ENCODE results near the gene PACSIN3.
A peak's percentile ranks its signal among the peaks of the same experiment; 100 is the strongest.

Gene PACSIN3

GRCh38 chr11:47152953-47153950 lies 33.0 kb downstream of the PACSIN3 start:
- no peak for TF ChIP-seq JUND (IDR thresholded peaks at IDR 0.05; ENCODE audit: low read depth)
- in situ Hi-C loops (cut with HindIII; ENCODE audit: low pct_unique_long_range_greater_than_20kb, low sequenced_read_pairs): no loop called here
- peak; percentile 84 to 88 for DNase-seq (ENCODE audit: low read depth in 1 of 2, low spot score in 1 of 2)

GRCh38 chr11:47152126-47152952 lies 33.9 kb downstream of the PACSIN3 start:
- TF ChIP-seq JUND (IDR thresholded peaks at IDR 0.05; ENCODE audit: low read depth): no peak
- in situ Hi-C loops (cut with HindIII; ENCODE audit: low pct_unique_long_range_greater_than_20kb, low sequenced_read_pairs): no loop called here
- no peak for DNase-seq (ENCODE audit: low read depth in 1 of 2, low spot score in 1 of 2)

- in situ Hi-C loops (cut with HindIII; ENCODE audit: low pct_unique_long_range_greater_than_20kb, low sequenced_read_pairs): no loop called here
- no peak for TF ChIP-seq JUND (IDR thresholded peaks at IDR 0.05; ENCODE audit: low read depth)
- no peak for DNase-seq (ENCODE audit: low read depth in 1 of 2, low spot score in 1 of 2)
These were observed 36.5 kb downstream of the PACSIN3 start for GRCh38 chr11:47149782-47150181.

DNA sequence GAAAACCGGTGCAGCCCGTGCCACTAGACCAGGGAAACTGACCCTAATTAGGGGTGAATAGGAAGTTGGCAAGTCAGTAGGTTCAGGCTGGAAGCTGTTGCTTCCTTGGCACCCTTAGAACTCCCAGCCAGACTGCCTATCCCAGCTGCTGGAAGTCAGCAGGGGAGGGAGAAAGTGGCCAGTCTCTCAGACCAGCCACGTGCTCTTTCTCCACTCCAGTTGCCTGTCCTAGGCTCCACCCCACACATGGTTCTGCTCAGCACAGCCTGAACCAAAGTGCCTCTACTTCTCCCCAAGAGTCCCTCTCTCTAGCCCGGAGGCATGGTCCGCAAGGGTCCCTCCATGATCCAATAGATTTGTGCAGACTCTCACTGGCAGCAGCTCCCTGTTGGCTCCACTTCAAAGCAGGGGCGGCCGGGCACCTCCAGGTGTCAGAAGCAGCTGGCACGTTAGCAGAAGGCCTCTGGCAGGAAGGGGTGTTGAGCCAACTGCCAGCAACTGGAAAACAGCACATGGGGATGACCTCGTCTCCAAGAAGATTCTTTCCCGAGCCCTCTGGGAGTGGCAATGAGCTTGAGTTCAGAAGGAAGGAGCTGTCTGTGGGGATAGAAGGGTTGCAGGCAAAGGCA lies 37.2 kb downstream of the PACSIN3 start:
- TF ChIP-seq JUND (IDR thresholded peaks at IDR 0.05; ENCODE audit: low read depth): no peak
- in situ Hi-C loops (cut with HindIII; ENCODE audit: low pct_unique_long_range_greater_than_20kb, low sequenced_read_pairs): no loop called here
- DNase-seq (ENCODE audit: low read depth in 1 of 2, low spot score in 1 of 2): no peak

GRCh38 chr11:47148270-47148669 lies 38.0 kb downstream of the PACSIN3 start:
- in situ Hi-C loops (cut with HindIII; ENCODE audit: low pct_unique_long_range_greater_than_20kb, low sequenced_read_pairs): no loop called here
- TF ChIP-seq JUND (IDR thresholded peaks at IDR 0.05; ENCODE audit: low read depth): no peak

GRCh38 chr11:47147681-47148080 lies 38.6 kb downstream of the PACSIN3 start:
- in situ Hi-C loops (cut with HindIII; ENCODE audit: low pct_unique_long_range_greater_than_20kb, low sequenced_read_pairs): no loop called here
- DNase-seq (ENCODE audit: low read depth in 1 of 2, low spot score in 1 of 2): no peak
- no peak for TF ChIP-seq JUND (IDR thresholded peaks at IDR 0.05; ENCODE audit: low read depth)

More at GRCh38 chr11:47148270-47148669, 38.0 kb downstream of the PACSIN3 start:
- DNase-seq (ENCODE audit: low read depth in 1 of 2, low spot score in 1 of 2): no peak

- TF ChIP-seq JUND (IDR thresholded peaks at IDR 0.05; ENCODE audit: low read depth): no peak
- in situ Hi-C loops (cut with HindIII; ENCODE audit: low pct_unique_long_range_greater_than_20kb, low sequenced_read_pairs): no loop called here
- no peak for DNase-seq (ENCODE audit: low read depth in 1 of 2, low spot score in 1 of 2)
These were observed 39.0 kb downstream of the PACSIN3 start for GRCh38 chr11:47147250-47147649.

- in situ Hi-C loops (cut with HindIII; ENCODE audit: low pct_unique_long_range_greater_than_20kb, low sequenced_read_pairs): no loop called here
- no peak for DNase-seq (ENCODE audit: low read depth in 1 of 2, low spot score in 1 of 2)
- no peak for TF ChIP-seq JUND (IDR thresholded peaks at IDR 0.05; ENCODE audit: low read depth)
These were observed 41.7 kb downstream of the PACSIN3 start for GRCh38 chr11:47144541-47144940.

DNA sequence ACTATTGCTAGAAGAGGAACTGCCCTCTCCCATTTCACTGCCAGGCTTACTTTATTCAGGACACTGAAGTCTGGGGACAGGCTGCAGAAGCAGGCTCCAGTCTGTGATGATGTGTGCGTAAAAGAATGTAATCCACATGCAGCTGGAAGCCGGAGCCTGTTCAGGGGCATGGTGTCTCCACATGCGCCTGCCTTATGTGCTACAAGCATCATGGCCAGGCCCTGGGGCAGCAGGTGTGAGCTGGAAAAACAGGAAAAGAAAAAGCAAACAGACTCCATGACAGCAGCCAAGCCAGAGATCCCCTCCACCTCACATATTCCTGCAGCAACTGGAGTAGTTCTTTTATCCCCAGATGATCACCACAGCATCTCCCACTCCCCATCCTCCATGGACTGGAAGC lies 42.9 kb downstream of the PACSIN3 start:
- in situ Hi-C loops (cut with HindIII; ENCODE audit: low pct_unique_long_range_greater_than_20kb, low sequenced_read_pairs): no loop called here
- DNase-seq (ENCODE audit: low read depth in 1 of 2, low spot score in 1 of 2): peak; percentile 77 to 91
- TF ChIP-seq JUND (IDR thresholded peaks at IDR 0.05; ENCODE audit: low read depth): no peak; the same call in 1 of the 2 replicates

GRCh38 chr11:47139878-47140277 lies 46.4 kb downstream of the PACSIN3 start:
- TF ChIP-seq JUND (IDR thresholded peaks at IDR 0.05; ENCODE audit: low read depth): no peak
- DNase-seq (ENCODE audit: low read depth in 1 of 2, low spot score in 1 of 2): no peak
- in situ Hi-C loops (cut with HindIII; ENCODE audit: low pct_unique_long_range_greater_than_20kb, low sequenced_read_pairs): no loop called here

- DNase-seq (ENCODE audit: low read depth in 1 of 2, low spot score in 1 of 2): no peak
- in situ Hi-C loops (cut with HindIII; ENCODE audit: low pct_unique_long_range_greater_than_20kb, low sequenced_read_pairs): no loop called here
- TF ChIP-seq JUND (IDR thresholded peaks at IDR 0.05; ENCODE audit: low read depth): no peak
These were observed 48.8 kb downstream of the PACSIN3 start for GRCh38 chr11:47137476-47137875.

DNA sequence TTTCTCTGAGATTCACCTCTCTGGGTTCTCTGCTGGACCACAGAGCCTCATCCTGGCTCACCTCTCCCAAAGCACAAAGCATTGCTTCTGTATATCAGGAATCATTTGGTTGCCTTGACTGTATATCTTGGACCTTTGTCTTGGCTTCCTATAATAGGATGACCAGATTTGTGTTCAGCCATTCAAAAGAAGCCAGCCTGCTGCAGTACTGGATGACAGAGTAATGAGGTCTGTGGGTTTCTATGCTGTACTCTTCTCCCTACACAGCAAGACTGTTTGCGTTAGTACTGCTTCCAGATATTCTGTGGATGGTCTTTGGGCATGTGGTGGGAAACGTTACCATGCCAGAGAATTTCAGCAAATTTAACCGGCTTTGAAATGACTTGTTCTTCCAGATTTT lies 49.3 kb downstream of the PACSIN3 start:
- in situ Hi-C loops (cut with HindIII; ENCODE audit: low pct_unique_long_range_greater_than_20kb, low sequenced_read_pairs): no loop called here
- no peak for TF ChIP-seq JUND (IDR thresholded peaks at IDR 0.05; ENCODE audit: low read depth)

More for the DNA sequence above, 49.3 kb downstream of the PACSIN3 start:
- no peak for DNase-seq (ENCODE audit: low read depth in 1 of 2, low spot score in 1 of 2)

All from T47D (cell line).